PC-3 (cell line): ENCODE measurements around the gene DSCAM.

Experiments used
- EZH2 ChIP-seq: fragments of 300-600 bp; sonication (generic); IDR thresholded peaks from one replicate; pipeline ENCODE4 v1.6.1; 2017; ENCODE audit warnings: antibody characterized with exemption, mild to moderate bottlenecking, low read length; ENCODE audit not compliant: unreplicated experiment
- EZH2phosphoT487 ChIP-seq: fragments of 300-600 bp; sonication (generic); IDR thresholded peaks from 2 replicates; pipeline ENCODE4 v1.6.1; 2018; ENCODE audit warnings: mild to moderate bottlenecking, antibody characterized with exemption, low read length, borderline replicate concordance
- TF ChIP-seq, protein P1 (sequence below): fragments of 300-600 bp; sonication (generic); conservative IDR thresholded peaks from 2 replicates; pipeline ENCODE4 v1.5.1; 2017; ENCODE audit warnings: antibody characterized with exemption, low read depth, mild to moderate bottlenecking, low read length

DNA sequence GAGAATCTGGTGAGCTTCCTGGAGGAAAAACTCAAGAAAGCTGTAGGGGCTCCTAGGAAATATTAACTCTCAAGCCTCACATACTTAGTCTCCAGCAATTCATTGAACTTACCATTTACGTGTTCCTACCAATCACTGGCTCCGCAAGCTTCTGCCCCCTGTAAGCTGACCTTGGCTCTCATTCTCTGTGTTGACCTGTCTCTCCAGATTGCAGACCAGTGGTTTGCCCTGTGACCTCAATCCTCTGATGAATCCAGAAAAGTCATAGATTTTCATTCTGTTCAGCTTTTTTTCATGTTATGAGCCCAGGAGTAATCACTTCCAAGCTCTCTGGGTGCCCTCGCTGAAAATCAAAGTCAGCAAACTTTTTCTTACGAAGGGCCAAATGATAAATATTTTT lies 241.9 kb downstream of the DSCAM start:
- TF ChIP-seq, protein P1, sequence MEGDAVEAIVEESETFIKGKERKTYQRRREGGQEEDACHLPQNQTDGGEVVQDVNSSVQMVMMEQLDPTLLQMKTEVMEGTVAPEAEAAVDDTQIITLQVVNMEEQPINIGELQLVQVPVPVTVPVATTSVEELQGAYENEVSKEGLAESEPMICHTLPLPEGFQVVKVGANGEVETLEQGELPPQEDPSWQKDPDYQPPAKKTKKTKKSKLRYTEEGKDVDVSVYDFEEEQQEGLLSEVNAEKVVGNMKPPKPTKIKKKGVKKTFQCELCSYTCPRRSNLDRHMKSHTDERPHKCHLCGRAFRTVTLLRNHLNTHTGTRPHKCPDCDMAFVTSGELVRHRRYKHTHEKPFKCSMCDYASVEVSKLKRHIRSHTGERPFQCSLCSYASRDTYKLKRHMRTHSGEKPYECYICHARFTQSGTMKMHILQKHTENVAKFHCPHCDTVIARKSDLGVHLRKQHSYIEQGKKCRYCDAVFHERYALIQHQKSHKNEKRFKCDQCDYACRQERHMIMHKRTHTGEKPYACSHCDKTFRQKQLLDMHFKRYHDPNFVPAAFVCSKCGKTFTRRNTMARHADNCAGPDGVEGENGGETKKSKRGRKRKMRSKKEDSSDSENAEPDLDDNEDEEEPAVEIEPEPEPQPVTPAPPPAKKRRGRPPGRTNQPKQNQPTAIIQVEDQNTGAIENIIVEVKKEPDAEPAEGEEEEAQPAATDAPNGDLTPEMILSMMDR, result no peak
- TF ChIP-seq EZH2 (no peak), EZH2phosphoT487 (no peak)
